Motor neuron (in vitro differentiated cells): ENCODE results near the gene TEX36. TPM values are rescaled to one million over a fixed set of nuclear protein-coding genes. Genes with fewer than 3 reads are reported as not detected.
"Not testable (repeated sequence)": the region's sequence is repeated elsewhere in the genome, so short reads cannot be mapped to it uniquely, and the experiment has no call there.

ENCODE experiments used
- ATAC-seq, 8 experiments: fragments of 200-7000 bp; cut with Tn5 transposase; replicated peaks in 6 of 8; 2 replicates each; pipeline ENCODE4 v1.8.0; 2021; ENCODE audit warnings: mild to moderate bottlenecking in 8 of 8, moderate library complexity in 8 of 8
- H3K27ac ChIP-seq, 2 donors: fragments of 250-450 bp; sonication (Bioruptor Pico); 2 replicates each; pipeline ENCODE4 v1.9.0; 2021; ENCODE audit warnings: antibody characterized with exemption in 2 of 2, mild to moderate bottlenecking in 2 of 2, moderate library complexity in 1 of 2
- H3K4me1 ChIP-seq, 2 donors: fragments of 250-450 bp; sonication (Bioruptor Pico); replicated peaks in 1 of 2; 2 replicates each; pipeline ENCODE4 v1.6.1; 2021; ENCODE audit warnings: antibody characterized with exemption in 2 of 2, mild to moderate bottlenecking in 2 of 2, moderate library complexity in 1 of 2
- H3K4me3 ChIP-seq, 5 donors: fragments of 250-450 bp; sonication (Bioruptor Pico); 2 replicates each; pipeline ENCODE4 v1.9.0; 2021; ENCODE audit warnings: antibody characterized with exemption in 5 of 5, mild to moderate bottlenecking in 5 of 5, moderate library complexity in 4 of 5
- WGBS, 10 experiments: fragments of 450-650 bp; shearing (Covaris generic); methylation state at CpG; one replicate each; pipeline ENCODE4 v1.0.0; 2022; 5-methylcytosine and 5-hydroxymethylcytosine counted together
- in situ Hi-C, 9 experiments: fragments of 400-800 bp; cut with MboI; loops; one replicate each; pipeline ENCODE4 v1.15.0; 2021; ENCODE audit warnings: low sequenced_read_pairs in 9 of 9, low pct_unique_long_range_greater_than_20kb in 2 of 9; ENCODE audit not compliant: unreplicated experiment in 9 of 9
- total RNA-seq, 8 experiments: library from RNA; unstranded; fragments of 300-600 nt; gene quantifications; 2 replicates each; pipeline versions ENCODE4 v1.2.3 to v1.2.4, GENCODE V29; 2022

Gene TEX36
- total RNA-seq, 8 experiments from 2014 or later: 0.46 to 0.52 TPM; not detected in 6

GRCh38 chr10:125707541-125708468 is 24.8 kb upstream of the TEX36 start:
- in situ Hi-C loops: loop anchor here in 1 of 9 experiments (25.0 kb wide), 1 partner anchor 546 kb away; the partner anchor contains the start of gene CTBP2
- H3K27ac ChIP-seq: no peak overlapping the region

DNA sequence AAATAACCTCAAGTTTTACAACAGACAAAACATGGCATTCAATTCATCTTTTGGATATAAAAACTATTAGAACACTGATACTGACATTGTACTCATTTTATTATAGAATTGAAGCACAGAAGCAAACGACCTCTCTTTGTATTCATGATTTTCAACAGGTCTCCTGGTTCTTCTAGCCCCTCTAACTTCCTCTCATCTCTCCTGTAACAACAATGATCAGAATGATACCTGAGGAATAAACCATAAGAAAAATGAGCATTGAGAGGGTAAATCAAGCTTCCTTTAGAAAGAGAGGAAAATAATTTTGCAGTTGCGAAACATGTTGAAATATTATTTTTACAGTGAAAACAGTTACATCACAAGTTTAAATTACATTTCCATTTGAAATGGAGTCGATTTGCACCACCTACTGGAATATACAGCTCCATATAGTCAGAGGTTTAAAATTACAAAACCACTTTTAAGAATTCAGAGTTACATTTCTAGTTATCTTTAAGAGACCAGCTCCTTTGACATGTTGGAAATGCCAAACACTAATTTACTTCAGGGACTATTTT is 17.5 kb upstream of the TEX36 start:
- in situ Hi-C loops: loop anchor here in 1 of 9 experiments (25.0 kb wide), 1 partner anchor 538 kb away; the partner anchor contains the start of gene CTBP2
- Histone ChIP-seq H3K27ac (no peak overlapping the region), H3K4me3 (no peak overlapping the region), H3K4me1 (no peaks in the 10 kb centered on the region)
- 0 to 89% (median 36%) methylated on average over 1 to 3 of the region's 3 CpGs for WGBS, 10 experiments
- peak in 1 of 8 experiments; percentile 53 for ATAC-seq

More at GRCh38 chr10:125707541-125708468, 24.8 kb upstream of the TEX36 start:
- whole genome bisulfite sequencing, 10 experiments: 15 to 92% (median 29%) methylated on average over 2 to 6 of the region's 6 CpGs
- Histone ChIP-seq H3K4me1 (peaks cover 26 to 28% of the 10 kb centered on the region in 2 donors), H3K4me3 (no peak overlapping the region)
- ATAC-seq: peak in 7 of 8 experiments; percentile 84 to 99 (median 97)

GRCh38 chr10:125699562-125700143 is 16.7 kb upstream of the TEX36 start:
- no peak for ATAC-seq
- Histone ChIP-seq H3K4me1 (no peaks in the 10 kb centered on the region), H3K4me3 (no peak overlapping the region), H3K27ac (no peak overlapping the region)
- 47 to 100% (median 79%) methylated on average over 1 to 6 of the region's 6 CpGs; no CpG with 5 or more reads in 1 of the 10 experiments for WGBS, 10 experiments
- in situ Hi-C loops: loop anchor here in 1 of 9 experiments (25.0 kb wide), 1 partner anchor 537 kb away; the partner anchor contains the start of gene CTBP2

GRCh38 chr10:125698481-125698998 is 15.6 kb upstream of the TEX36 start:
- H3K4me3 ChIP-seq: no peak overlapping the region
- WGBS, 10 experiments: 60 to 100% (median 73%) methylated on average over 1 to 5 of the region's 9 CpGs; no CpG with 5 or more reads in 3 of the 10 experiments
- ATAC-seq: peak in 1 of 8 experiments; percentile 46
- in situ Hi-C loops: no loop called here
- no peaks in the 10 kb centered on the region for H3K4me1 ChIP-seq
- no peak overlapping the region for H3K27ac ChIP-seq

- H3K27ac ChIP-seq, ATAC-seq, H3K4me3 ChIP-seq, in situ Hi-C loops, H3K4me1 ChIP-seq: not testable (repeated sequence)
- 50 to 97% (median 86%) methylated on average over 2 to 6 of the region's 6 CpGs; no CpG with 5 or more reads in 2 of the 10 experiments for WGBS, 10 experiments
These were observed 13.9 kb upstream of the TEX36 start for GRCh38 chr10:125696884-125697283.

GRCh38 chr10:125694883-125695282 is 11.9 kb upstream of the TEX36 start:
- H3K4me3 ChIP-seq: no peak overlapping the region
- peaks cover 12 to 21% of the 10 kb centered on the region in 2 donors for H3K4me1 ChIP-seq
- WGBS, 10 experiments: 33 to 100% (median 78%) methylated on average over 1 of the region's 1 CpG; no CpG with 5 or more reads in 6 of the 10 experiments
- no peak overlapping the region for H3K27ac ChIP-seq
- in situ Hi-C loops: no loop called here
- ATAC-seq: peak in 1 of 8 experiments; percentile 69

GRCh38 chr10:125693524-125693847 is 10.5 kb upstream of the TEX36 start:
- Histone ChIP-seq H3K4me3 (no peak overlapping the region), H3K27ac (no peak overlapping the region), H3K4me1 (peaks cover 12 to 21% of the 10 kb centered on the region in 2 donors)
- no peak for ATAC-seq
- in situ Hi-C loops: no loop called here
- 74 to 100% (median 86%) methylated on average over 2 of the region's 2 CpGs; no CpG with 5 or more reads in 5 of the 10 experiments for WGBS, 10 experiments

DNA sequence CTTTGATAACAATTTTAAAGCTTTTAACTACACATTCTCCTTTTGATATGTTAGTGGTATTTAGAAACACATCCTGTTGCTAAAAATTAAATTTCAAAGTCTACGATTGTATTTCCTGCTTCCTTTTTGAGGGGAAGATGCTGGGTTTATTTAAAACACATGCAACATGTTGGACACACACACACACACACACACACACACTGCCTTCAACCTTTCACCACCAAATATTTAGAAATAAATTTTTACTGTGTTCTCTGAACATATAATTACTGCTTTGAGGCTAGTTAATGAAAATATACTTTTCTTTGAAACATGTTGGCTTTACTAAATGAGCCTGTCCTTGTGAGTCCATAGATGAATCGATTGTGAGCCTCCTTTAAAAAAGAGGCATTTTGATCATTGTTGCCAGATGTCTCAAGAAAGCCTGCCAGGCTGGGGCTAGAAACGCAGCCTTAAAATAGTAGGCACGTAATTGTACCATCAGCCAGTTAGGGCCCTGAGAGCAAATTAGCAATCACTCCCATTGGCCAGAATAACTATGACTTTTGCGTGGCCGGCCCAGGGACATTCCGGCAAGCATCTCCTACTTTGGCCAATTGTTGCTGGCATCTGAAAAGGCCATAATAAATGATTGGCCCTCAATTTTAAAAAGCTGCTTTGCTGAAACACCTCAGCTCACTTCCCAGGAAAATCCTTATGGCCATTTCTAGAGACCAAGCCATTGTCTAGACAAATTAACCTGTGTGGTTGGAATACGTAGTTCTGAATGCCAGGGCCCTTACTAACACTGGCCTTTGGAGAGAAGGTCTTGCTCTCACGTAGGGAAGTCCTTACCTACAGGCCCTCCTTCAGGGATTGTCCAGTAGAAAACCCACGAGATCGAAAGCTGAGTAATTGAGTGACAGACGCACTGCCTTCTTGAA is 9.9 kb upstream of the TEX36 start:
- Histone ChIP-seq H3K4me1 (peaks cover 12 to 21% of the 10 kb centered on the region in 2 donors), H3K4me3 (no peak overlapping the region), H3K27ac (no peak overlapping the region)
- WGBS, 10 experiments: 8 to 94% (median 73%) methylated on average over 4 to 12 of the region's 12 CpGs; no CpG with 5 or more reads in 1 of the 10 experiments
- in situ Hi-C loops: no loop called here
- peak in 1 of 8 experiments; percentile 58 for ATAC-seq

- H3K4me1 ChIP-seq: peaks cover 12 to 21% of the 10 kb centered on the region in 2 donors
- no peak overlapping the region for H3K4me3 ChIP-seq
- H3K27ac ChIP-seq: peak overlapping the region in 1 of 2 donors; percentile 58
- in situ Hi-C loops: no loop called here
- no peak for ATAC-seq
- WGBS, 10 experiments: 0 to 77% (median 36%) methylated on average over 1 to 3 of the region's 3 CpGs; no CpG with 5 or more reads in 2 of the 10 experiments
These were observed 9.2 kb upstream of the TEX36 start for GRCh38 chr10:125692196-125692595.

DNA sequence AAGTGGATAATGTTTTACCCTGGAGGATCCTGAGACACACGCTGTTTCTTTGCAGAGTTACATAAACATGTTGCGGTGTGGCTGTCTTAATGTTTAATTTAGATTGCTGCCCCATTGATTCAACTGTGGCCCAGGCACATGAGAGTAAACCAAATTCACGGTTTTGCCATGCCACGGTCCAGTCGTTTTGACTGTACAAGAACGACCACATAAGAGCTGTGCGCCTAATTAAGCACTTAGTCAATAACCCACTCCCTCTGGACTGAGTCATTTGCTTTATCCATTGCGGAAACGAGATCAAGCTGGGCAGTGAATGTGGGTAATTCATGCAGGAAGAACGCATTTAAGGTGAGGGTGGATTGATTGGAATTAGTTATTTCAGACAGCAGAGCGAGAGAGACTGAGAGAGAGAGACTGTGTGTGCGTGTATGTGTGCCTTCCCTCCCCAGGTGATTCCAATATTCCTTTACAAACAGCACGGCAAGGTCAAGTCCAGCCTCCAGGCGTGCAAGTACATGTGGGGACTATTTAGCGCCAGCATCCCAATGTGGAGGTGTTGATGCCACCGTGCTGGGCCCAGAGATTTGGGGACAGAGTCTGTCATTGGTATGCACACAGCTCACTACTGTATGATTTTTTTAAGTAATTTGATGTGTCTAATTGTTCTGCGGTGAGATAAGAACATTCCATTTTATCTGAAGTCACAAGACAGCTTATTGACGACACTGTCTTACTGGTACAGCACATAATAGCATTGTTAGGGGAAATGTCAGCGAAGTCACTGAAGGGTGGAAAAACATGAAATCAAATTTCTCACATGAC is 8.4 kb upstream of the TEX36 start:
- Histone ChIP-seq H3K27ac (peak overlapping the region in 1 of 2 donors; percentile 58), H3K4me1 (peaks cover 12 to 21% of the 10 kb centered on the region in 2 donors), H3K4me3 (no peak overlapping the region)
- in situ Hi-C loops: no loop called here
- 33 to 100% (median 69%) methylated on average over 1 to 17 of the region's 19 CpGs for WGBS, 10 experiments
- ATAC-seq: peak in 5 of 8 experiments; percentile 82 to 94 (median 90)

DNA sequence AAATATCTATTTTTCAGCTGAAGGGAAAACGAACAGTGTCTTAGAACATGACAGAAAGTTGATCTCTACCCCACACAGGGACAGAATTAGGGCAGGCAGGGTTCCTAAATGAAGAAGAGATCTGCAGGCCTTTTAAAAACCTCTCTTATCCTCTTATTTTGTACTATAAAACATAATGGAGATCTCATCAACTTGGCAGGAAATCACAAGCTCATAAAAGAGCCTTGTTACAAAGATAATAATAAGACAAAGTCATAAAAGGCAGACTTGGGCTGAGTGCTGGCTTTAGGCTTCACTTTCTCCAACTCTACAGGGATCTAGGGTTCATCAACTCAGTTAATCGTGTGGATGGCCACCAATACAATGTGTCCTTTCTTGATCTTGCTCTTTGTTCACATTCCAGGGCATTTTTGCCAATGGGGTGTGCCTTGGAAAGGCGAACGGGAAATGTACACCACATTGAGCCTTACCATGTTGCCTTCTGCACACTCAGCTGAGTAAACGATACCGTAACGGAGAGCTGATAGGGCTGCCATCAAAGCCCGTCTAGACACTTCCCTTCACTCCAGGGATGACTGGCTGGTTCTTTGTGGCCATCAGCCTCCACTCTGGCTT is 7.1 kb upstream of the TEX36 start:
- no peak for ATAC-seq
- Histone ChIP-seq H3K4me3 (no peak overlapping the region), H3K4me1 (peaks cover 12 to 21% of the 10 kb centered on the region in 2 donors), H3K27ac (no peak overlapping the region)
- 9 to 89% (median 67%) methylated on average over 1 to 8 of the region's 8 CpGs; no CpG with 5 or more reads in 1 of the 10 experiments for WGBS, 10 experiments
- in situ Hi-C loops: no loop called here
